HFFc6 (cell line): ENCODE measurements around the gene METTL4. TPM values are rescaled to one million over a fixed set of nuclear protein-coding genes. Genes with fewer than 3 reads are reported as not detected.

Experiments
- DNase-seq: peaks from one replicate; pipeline ENCODE4 v3.0.0-alpha.2; 2018
- H3K27ac Mint-ChIP-seq: 2 replicates; pipeline ENCODE4 v1.8.0; 2020; ENCODE audit warnings: mild to moderate bottlenecking, mixed read lengths
- H3K27me3 Mint-ChIP-seq: 2 replicates; pipeline ENCODE4 v1.8.0; 2021; ENCODE audit warnings: mild to moderate bottlenecking, moderate library complexity, mixed read lengths; ENCODE audit not compliant: insufficient read depth
- H3K36me3 Mint-ChIP-seq: 2 replicates; pipeline ENCODE4 v1.8.0; 2021; ENCODE audit warnings: low read depth, mixed read lengths
- H3K4me1 Mint-ChIP-seq: 2 replicates; pipeline ENCODE4 v1.8.0; 2020; ENCODE audit warnings: low read depth, mixed read lengths
- H3K4me3 Mint-ChIP-seq: 2 replicates; pipeline ENCODE4 v1.8.0; 2020; ENCODE audit warnings: mild to moderate bottlenecking, moderate library complexity, mixed read lengths
- H3K9me3 Mint-ChIP-seq: 2 replicates; pipeline ENCODE4 v1.8.0; 2020; ENCODE audit warnings: mild to moderate bottlenecking, mixed read lengths
- CTCF ChIP-seq: fragments of 200-600 bp; sonication (generic); IDR thresholded peaks from 2 replicates; pipeline ENCODE4 v1.5.0; 2021; ENCODE audit warnings: antibody characterized with exemption, mild to moderate bottlenecking
- total RNA-seq, 6 experiments: library from RNA; stranded (reverse); fragmentation: NEBNext Ultra II Directional; extraction: Animal tissue kit (Norgen Biotek cat#: 25700); gene quantifications; 2 replicates in 1 of 6; 3 replicates in 5 of 6; pipeline ENCODE4 v1.2.3, GENCODE V29; 2021

The METTL4 gene
- total RNA-seq, 6 experiments from 2014 or later = 6.3 to 9.4 (median 9.0) TPM

GRCh38 chr18:2609604-2610003, 38.3 kb upstream of the METTL4 start:
- no peak overlapping the region for H3K27ac Mint-ChIP-seq
- DNase-seq = no peak
- TF ChIP-seq CTCF = no peak
- H3K36me3 Mint-ChIP-seq = peaks cover 20% of the 10 kb centered on the region
- H3K27me3 Mint-ChIP-seq = no peaks in the 10 kb centered on the region
- H3K4me1 Mint-ChIP-seq = peaks cover 23% of the 10 kb centered on the region
- no peaks in the 10 kb centered on the region for H3K9me3 Mint-ChIP-seq
- no peak overlapping the region for H3K4me3 Mint-ChIP-seq

GRCh38 chr18:2606335-2606734, 35.0 kb upstream of the METTL4 start:
- Mint-ChIP-seq H3K27ac (peak overlapping the region; percentile 53), H3K36me3 (peaks cover 17% of the 10 kb centered on the region; the same call in 1 of the 2 replicates), H3K27me3 (no peaks in the 10 kb centered on the region; the same call in 1 of the 2 replicates), H3K4me3 (no peak overlapping the region), H3K9me3 (no peaks in the 10 kb centered on the region), H3K4me1 (peaks cover 26% of the 10 kb centered on the region)
- DNase-seq = no peak
- no peak for TF ChIP-seq CTCF

- Mint-ChIP-seq H3K36me3 (peaks cover 17% of the 10 kb centered on the region; the same call in 1 of the 2 replicates), H3K9me3 (no peaks in the 10 kb centered on the region), H3K4me3 (no peak overlapping the region), H3K4me1 (peaks cover 26% of the 10 kb centered on the region), H3K27ac (peak overlapping the region; percentile 18; the same call in 1 of the 2 replicates), H3K27me3 (no peaks in the 10 kb centered on the region; the same call in 1 of the 2 replicates)
- no peak for DNase-seq
- TF ChIP-seq CTCF = no peak
These were observed 31.5 kb upstream of the METTL4 start for GRCh38 chr18:2602844-2603243.

- H3K4me1 Mint-ChIP-seq = peaks cover 8% of the 10 kb centered on the region
- H3K9me3 Mint-ChIP-seq = no peaks in the 10 kb centered on the region
- no peak overlapping the region for H3K27ac Mint-ChIP-seq
- H3K36me3 Mint-ChIP-seq = peaks cover 19% of the 10 kb centered on the region
- no peak overlapping the region for H3K4me3 Mint-ChIP-seq
- no peaks in the 10 kb centered on the region for H3K27me3 Mint-ChIP-seq
- no peak for DNase-seq
- no peak for TF ChIP-seq CTCF
These were observed 26.3 kb upstream of the METTL4 start for GRCh38 chr18:2597639-2598038.

GRCh38 chr18:2590303-2590702, 19.0 kb upstream of the METTL4 start:
- Mint-ChIP-seq H3K36me3 (peaks cover 10% of the 10 kb centered on the region; the same call in 1 of the 2 replicates), H3K4me3 (no peak overlapping the region), H3K27ac (no peak overlapping the region), H3K9me3 (no peaks in the 10 kb centered on the region), H3K27me3 (no peaks in the 10 kb centered on the region), H3K4me1 (peaks cover 23% of the 10 kb centered on the region)
- TF ChIP-seq CTCF = no peak
- DNase-seq = no peak
